ENCODE results near the gene ATP10A. TPM values are rescaled to one million over a fixed set of nuclear protein-coding genes. Genes with fewer than 3 reads are reported as not detected.

The ATP10A gene
- polyA plus RNA-seq, 1 donor from 2014 or later, result not detected

DNA sequence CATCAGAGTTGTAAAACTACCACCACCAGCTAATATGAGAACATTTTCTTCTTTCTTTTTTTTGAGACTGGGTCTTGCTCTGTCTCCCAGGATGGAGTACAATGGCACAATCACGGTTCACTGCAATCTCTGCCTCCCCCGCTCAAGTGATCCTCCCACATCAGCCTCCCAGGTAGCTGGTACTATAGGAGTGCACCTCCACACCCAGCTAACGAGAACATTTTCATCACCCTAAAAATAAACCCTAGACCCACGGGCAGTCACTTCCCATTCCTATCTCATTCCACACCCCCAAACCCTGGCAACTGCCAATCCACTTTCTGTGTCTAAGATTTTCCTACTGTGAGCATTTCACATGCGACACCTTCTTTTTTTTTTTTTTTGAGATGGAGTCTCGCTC is 130.9 kb downstream of the ATP10A start (continued):
- TF ChIP-seq, protein P1, sequence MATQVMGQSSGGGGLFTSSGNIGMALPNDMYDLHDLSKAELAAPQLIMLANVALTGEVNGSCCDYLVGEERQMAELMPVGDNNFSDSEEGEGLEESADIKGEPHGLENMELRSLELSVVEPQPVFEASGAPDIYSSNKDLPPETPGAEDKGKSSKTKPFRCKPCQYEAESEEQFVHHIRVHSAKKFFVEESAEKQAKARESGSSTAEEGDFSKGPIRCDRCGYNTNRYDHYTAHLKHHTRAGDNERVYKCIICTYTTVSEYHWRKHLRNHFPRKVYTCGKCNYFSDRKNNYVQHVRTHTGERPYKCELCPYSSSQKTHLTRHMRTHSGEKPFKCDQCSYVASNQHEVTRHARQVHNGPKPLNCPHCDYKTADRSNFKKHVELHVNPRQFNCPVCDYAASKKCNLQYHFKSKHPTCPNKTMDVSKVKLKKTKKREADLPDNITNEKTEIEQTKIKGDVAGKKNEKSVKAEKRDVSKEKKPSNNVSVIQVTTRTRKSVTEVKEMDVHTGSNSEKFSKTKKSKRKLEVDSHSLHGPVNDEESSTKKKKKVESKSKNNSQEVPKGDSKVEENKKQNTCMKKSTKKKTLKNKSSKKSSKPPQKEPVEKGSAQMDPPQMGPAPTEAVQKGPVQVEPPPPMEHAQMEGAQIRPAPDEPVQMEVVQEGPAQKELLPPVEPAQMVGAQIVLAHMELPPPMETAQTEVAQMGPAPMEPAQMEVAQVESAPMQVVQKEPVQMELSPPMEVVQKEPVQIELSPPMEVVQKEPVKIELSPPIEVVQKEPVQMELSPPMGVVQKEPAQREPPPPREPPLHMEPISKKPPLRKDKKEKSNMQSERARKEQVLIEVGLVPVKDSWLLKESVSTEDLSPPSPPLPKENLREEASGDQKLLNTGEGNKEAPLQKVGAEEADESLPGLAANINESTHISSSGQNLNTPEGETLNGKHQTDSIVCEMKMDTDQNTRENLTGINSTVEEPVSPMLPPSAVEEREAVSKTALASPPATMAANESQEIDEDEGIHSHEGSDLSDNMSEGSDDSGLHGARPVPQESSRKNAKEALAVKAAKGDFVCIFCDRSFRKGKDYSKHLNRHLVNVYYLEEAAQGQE (IDR thresholded peaks at IDR 0.05; ENCODE audit: borderline replicate concordance), result no peak
- no peak for TF ChIP-seq POLR2AphosphoS5 (IDR thresholded peaks at IDR 0.05)
- TF ChIP-seq MXI1 (conservative IDR thresholded peaks at IDR 0.05; ENCODE audit: poor library complexity, severe bottlenecking), result no peak
- no peak for TF ChIP-seq EP300 (conservative IDR thresholded peaks at IDR 0.05; ENCODE audit: poor library complexity, severe bottlenecking)

GRCh38 chr15:25731411-25731810 is 131.7 kb downstream of the ATP10A start:
- Histone ChIP-seq H3K4me2 (ENCODE audit: low read length) (no peak overlapping the region), H3K27ac (ENCODE audit: low read length) (no peak overlapping the region), H3K4me3 (ENCODE audit: low read length) (no peak overlapping the region), H3K9ac (ENCODE audit: low read length) (no peak overlapping the region), H4K20me1 (ENCODE audit: insufficient read depth) (no peaks in the 10 kb centered on the region), H3K9me3 (ENCODE audit: low read length) (no peaks in the 10 kb centered on the region), H2AFZ (ENCODE audit: low read depth, low read length) (no peak overlapping the region), H3K79me2 (replicated peaks; ENCODE audit: insufficient read depth, low read length) (no peaks in the 10 kb centered on the region), H3K9me2 (ENCODE audit: insufficient read depth, low read length) (no peaks in the 10 kb centered on the region), H3F3A (ENCODE audit: insufficient read depth, low read length, poor library complexity, severe bottlenecking) (no peaks in the 10 kb centered on the region), H3K36me3 (ENCODE audit: insufficient read depth, low read length) (no peaks in the 10 kb centered on the region), H3K27me3 (ENCODE audit: insufficient read depth, low read depth, low read length) (no peaks in the 10 kb centered on the region)
- no peak for TF ChIP-seq RAD21 (conservative IDR thresholded peaks at IDR 0.05)
- TF ChIP-seq EP300 (conservative IDR thresholded peaks at IDR 0.05; ENCODE audit: poor library complexity, severe bottlenecking), result no peak
- no peak for TF ChIP-seq CTCF (IDR thresholded peaks at IDR 0.05; ENCODE audit: poor library complexity, severe bottlenecking)
- TF ChIP-seq TAF1 (IDR thresholded peaks at IDR 0.05; ENCODE audit: low read depth), result no peak
- no peak for TF ChIP-seq POLR2AphosphoS5 (IDR thresholded peaks at IDR 0.05)
- TF ChIP-seq EZH2 (IDR thresholded peaks at IDR 0.05; ENCODE audit: borderline replicate concordance, insufficient read depth, low read length, poor library complexity, severe bottlenecking), result no peak

DNA sequence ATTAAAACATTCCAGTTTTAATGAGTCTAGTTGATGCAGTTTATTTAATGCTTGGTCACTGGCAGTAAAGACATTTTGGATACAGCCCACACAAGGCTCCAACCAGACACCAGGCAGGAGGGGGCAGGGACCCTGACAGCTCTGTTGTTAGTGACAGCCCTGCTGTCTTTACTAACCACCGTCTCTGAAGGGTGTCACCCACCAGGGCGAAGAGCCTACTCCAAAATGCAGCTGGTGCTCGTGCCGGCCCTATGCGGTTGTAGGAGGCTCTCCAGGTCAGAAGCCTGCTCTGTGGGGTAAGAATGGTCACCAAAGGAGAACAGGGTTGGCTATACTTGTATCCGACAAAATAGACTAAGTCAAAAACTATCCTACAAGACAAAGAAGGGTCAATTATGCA is 132.2 kb downstream of the ATP10A start:
- H4K20me1 ChIP-seq (ENCODE audit: insufficient read depth), result no peaks in the 10 kb centered on the region
- no peak overlapping the region for H3K9ac ChIP-seq (ENCODE audit: low read length)
- no peaks in the 10 kb centered on the region for H3K36me3 ChIP-seq (ENCODE audit: insufficient read depth, low read length)
- no peak overlapping the region for H3K4me3 ChIP-seq (ENCODE audit: low read length)
- H2AFZ ChIP-seq (ENCODE audit: low read depth, low read length), result no peak overlapping the region
- no peaks in the 10 kb centered on the region for H3K27me3 ChIP-seq (ENCODE audit: insufficient read depth, low read depth, low read length)
- no peak overlapping the region for H3K27ac ChIP-seq (ENCODE audit: low read length)
- H3F3A ChIP-seq (ENCODE audit: insufficient read depth, low read length, poor library complexity, severe bottlenecking), result no peaks in the 10 kb centered on the region
- no peaks in the 10 kb centered on the region for H3K9me3 ChIP-seq (ENCODE audit: low read length)
- no peak overlapping the region for H3K4me2 ChIP-seq (ENCODE audit: low read length)
- no peaks in the 10 kb centered on the region for H3K9me2 ChIP-seq (ENCODE audit: insufficient read depth, low read length)
- TF ChIP-seq TAF1 (IDR thresholded peaks at IDR 0.05; ENCODE audit: low read depth), result no peak
- no peak for TF ChIP-seq SMC3 (conservative IDR thresholded peaks at IDR 0.05; ENCODE audit: poor library complexity)
- no peak for TF ChIP-seq POLR2AphosphoS5 (IDR thresholded peaks at IDR 0.05)
- TF ChIP-seq, protein P1 (IDR thresholded peaks at IDR 0.05; ENCODE audit: borderline replicate concordance), result no peak
- TF ChIP-seq EP300 (conservative IDR thresholded peaks at IDR 0.05; ENCODE audit: poor library complexity, severe bottlenecking), result no peak
- no peaks in the 10 kb centered on the region for H3K79me2 ChIP-seq (replicated peaks; ENCODE audit: insufficient read depth, low read length)

All from neural cell (in vitro differentiated cells).